RWPE2 (cell line): Measurements from ENCODE around the gene DDOST.

Source experiments
- ATAC-seq: fragments of 200-7000 bp; cut with Tn5 transposase; 3 replicates; pipeline ENCODE4 v1.9.1; 2021; ENCODE audit warnings: low read depth
- DNase-seq: peaks from one replicate; pipeline ENCODE4 v3.0.0-alpha.2; 2020; ENCODE audit warnings: low spot score
- H3K27ac ChIP-seq: fragments of 450-650 bp; 2 replicates; pipeline ENCODE4 v1.5.1; 2017; ENCODE audit warnings: mild to moderate bottlenecking; ENCODE audit not compliant: poor library complexity, severe bottlenecking
- H3K27me3 ChIP-seq: fragments of 250-450 bp; sonication (Bioruptor Pico); 2 replicates; pipeline ENCODE4 v1.5.1; 2021; ENCODE audit warnings: mild to moderate bottlenecking, moderate library complexity; ENCODE audit not compliant: insufficient read depth, poor library complexity, severe bottlenecking
- H3K36me3 ChIP-seq: fragments of 250-450 bp; sonication (Bioruptor Pico); 2 replicates; pipeline ENCODE4 v1.5.1; 2020; ENCODE audit warnings: low read depth, mild to moderate bottlenecking, moderate library complexity
- H3K4me1 ChIP-seq: fragments of 250-450 bp; sonication (Bioruptor Pico); 2 replicates; pipeline ENCODE4 v1.5.1; 2021; ENCODE audit warnings: mild to moderate bottlenecking, moderate library complexity; ENCODE audit not compliant: insufficient read depth, poor library complexity, severe bottlenecking
- H3K4me3 ChIP-seq: fragments of 250-450 bp; sonication (Bioruptor Pico); 2 replicates; pipeline ENCODE4 v1.5.1; 2021; ENCODE audit warnings: mild to moderate bottlenecking, moderate library complexity; ENCODE audit not compliant: severe bottlenecking
- H3K9me3 ChIP-seq: fragments of 250-450 bp; sonication (Bioruptor Pico); 2 replicates; pipeline ENCODE4 v1.5.1; 2021; ENCODE audit warnings: mild to moderate bottlenecking, moderate library complexity; ENCODE audit not compliant: severe bottlenecking
- TF ChIP-seq, protein P1 (sequence below): fragments of 450-650 bp; IDR thresholded peaks from one replicate; pipeline ENCODE4 v1.5.1; 2017; ENCODE audit warnings: mild to moderate bottlenecking, moderate library complexity; ENCODE audit not compliant: poor library complexity, severe bottlenecking

Gene DDOST

DNA sequence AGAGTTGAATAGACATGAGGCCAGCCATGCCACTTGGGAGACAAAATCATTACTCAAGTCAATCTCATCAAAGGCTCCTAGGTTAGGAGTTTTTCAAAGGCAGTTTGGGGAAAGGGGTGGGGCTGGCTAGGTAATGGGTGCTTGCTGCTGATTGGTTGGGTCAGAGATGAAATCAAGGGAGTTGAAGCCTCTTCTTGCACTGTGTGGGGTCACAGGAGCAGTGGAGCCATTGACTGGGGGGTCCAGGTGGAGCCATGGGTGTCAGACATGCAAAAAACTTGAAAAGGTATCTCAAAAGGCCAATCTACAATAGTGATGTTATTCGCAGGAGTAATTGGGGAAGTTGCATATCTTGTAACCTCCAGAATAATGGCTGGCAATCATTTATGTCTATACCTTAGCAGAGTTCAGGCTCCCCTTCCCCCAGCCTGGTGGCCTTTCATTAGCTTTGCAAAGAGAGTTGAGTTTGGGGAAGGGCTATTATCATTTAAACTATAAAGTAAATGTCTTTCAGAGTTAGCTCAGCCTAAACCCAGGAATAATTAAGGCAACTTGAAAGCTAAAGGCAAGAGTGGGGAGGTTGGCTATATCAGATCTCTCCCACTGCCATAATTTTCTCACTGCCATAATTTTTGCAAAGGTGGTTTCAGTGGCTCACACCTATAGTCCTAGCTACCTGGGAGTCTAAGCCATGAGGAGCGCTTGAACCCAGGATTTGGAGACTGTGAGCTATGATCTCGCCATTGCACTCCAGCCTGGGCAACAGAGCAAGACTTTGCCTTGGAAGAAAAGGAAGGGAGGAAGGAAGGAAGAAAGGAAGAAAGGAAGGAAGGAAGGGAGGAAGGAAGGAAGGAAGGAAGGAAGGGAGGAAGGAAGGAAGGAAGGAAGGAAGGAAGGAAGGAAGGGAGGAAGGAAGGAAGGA lies 35.7 kb downstream of the DDOST start:
- Histone ChIP-seq H3K4me3 (no peak overlapping the region), H3K4me1 (no peaks in the 10 kb centered on the region), H3K27me3 (no peaks in the 10 kb centered on the region), H3K9me3 (no peaks in the 10 kb centered on the region), H3K36me3 (no peaks in the 10 kb centered on the region), H3K27ac (no peak overlapping the region)
- TF ChIP-seq, protein P1, sequence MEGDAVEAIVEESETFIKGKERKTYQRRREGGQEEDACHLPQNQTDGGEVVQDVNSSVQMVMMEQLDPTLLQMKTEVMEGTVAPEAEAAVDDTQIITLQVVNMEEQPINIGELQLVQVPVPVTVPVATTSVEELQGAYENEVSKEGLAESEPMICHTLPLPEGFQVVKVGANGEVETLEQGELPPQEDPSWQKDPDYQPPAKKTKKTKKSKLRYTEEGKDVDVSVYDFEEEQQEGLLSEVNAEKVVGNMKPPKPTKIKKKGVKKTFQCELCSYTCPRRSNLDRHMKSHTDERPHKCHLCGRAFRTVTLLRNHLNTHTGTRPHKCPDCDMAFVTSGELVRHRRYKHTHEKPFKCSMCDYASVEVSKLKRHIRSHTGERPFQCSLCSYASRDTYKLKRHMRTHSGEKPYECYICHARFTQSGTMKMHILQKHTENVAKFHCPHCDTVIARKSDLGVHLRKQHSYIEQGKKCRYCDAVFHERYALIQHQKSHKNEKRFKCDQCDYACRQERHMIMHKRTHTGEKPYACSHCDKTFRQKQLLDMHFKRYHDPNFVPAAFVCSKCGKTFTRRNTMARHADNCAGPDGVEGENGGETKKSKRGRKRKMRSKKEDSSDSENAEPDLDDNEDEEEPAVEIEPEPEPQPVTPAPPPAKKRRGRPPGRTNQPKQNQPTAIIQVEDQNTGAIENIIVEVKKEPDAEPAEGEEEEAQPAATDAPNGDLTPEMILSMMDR = no peak
- ATAC-seq = no peak
- no peak for DNase-seq

DNA sequence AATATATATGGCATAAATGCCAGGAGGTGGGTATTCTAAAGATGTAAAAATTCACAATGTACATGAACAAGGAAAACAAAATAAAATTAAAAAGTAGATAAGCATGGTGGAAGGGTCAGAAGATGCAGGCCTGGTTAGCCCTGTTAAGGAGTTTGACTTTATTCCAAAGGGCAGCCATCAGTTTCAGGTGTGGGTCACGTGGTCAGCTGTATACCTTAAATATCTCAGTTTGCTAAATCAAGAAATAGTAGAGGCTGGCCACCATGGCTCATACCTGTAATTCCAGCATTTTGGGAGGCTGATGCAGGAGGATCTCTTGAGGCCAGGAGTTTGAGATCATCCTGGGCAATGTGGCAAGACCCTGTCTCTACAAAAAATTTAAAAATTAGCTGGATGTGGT lies 36.5 kb downstream of the DDOST start:
- no peaks in the 10 kb centered on the region for H3K4me1 ChIP-seq
- ATAC-seq (no peak), DNase-seq (no peak)
- TF ChIP-seq, protein P1 = no peak
- no peaks in the 10 kb centered on the region for H3K36me3 ChIP-seq
- no peak overlapping the region for H3K4me3 ChIP-seq
- H3K27ac ChIP-seq = no peak overlapping the region
- no peaks in the 10 kb centered on the region for H3K27me3 ChIP-seq
- H3K9me3 ChIP-seq = no peaks in the 10 kb centered on the region

DNA sequence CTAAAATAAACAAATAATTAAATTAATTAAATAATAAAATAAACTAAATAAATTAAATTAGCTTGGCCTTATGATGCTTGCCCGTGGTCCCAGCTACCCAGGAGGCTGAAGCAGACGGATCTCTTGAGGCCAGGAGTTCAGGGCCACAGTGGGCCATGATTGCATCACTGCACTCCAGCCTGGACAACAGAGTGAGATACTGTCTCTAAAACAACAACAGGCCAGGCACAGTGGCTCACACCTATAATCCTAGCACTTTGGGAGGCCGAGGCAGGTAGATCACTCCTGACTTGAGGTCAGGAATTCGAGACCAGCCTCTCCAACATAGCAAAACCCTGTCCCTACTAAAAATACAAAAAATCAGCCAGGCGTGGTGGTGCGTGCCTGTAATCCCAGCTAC lies 40.2 kb downstream of the DDOST start:
- H3K4me3 ChIP-seq = no peak overlapping the region
- TF ChIP-seq, protein P1 = no peak
- H3K27ac ChIP-seq = no peak overlapping the region
- H3K27me3 ChIP-seq = no peaks in the 10 kb centered on the region
- no peaks in the 10 kb centered on the region for H3K4me1 ChIP-seq
- DNase-seq = no peak
- ATAC-seq = no peak
- no peaks in the 10 kb centered on the region for H3K9me3 ChIP-seq
- H3K36me3 ChIP-seq = peaks cover 4% of the 10 kb centered on the region

DNA sequence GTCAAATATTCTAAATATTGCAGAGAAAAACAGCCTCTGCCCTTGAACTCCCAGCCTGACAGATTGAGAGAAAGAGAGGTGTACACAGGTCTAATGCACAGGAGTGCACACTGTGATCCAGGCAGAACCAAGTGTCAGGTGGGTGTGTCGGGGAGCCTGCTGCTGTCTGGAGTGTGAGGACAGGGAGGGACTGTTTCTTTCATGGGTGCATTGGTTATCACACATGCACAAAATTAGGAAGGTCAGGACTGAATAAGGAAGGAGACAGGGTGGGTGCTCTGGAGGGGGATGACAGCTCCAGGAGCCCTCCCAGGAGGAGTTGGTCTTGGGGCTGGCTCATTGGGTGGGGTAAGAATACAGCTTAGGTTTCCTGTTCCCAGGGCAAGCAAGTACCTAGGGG lies 41.2 kb downstream of the DDOST start:
- ATAC-seq = no peak
- Histone ChIP-seq H3K36me3 (peaks cover 5% of the 10 kb centered on the region), H3K4me1 (no peaks in the 10 kb centered on the region), H3K27ac (no peak overlapping the region), H3K9me3 (no peaks in the 10 kb centered on the region), H3K27me3 (no peaks in the 10 kb centered on the region), H3K4me3 (no peak overlapping the region)
- no peak for DNase-seq
- TF ChIP-seq, protein P1 = no peak

DNA sequence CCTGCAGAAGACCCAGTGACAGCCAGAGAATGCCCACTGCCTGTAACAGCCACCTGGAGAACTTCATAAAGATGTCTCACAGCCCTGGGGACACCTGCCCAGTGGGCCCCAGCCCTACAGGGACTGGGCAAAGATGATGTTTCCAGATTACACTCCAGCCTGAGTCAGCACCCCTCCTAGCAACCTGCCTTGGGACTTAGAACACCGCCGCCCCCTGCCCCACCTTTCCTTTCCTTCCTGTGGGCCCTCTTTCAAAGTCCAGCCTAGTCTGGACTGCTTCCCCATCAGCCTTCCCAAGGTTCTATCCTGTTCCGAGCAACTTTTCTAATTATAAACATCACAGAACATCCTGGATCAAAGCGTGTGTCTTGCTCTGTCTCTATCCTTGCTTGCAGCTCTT lies 42.6 kb downstream of the DDOST start:
- no peak overlapping the region for H3K27ac ChIP-seq
- no peak for DNase-seq
- TF ChIP-seq, protein P1 = no peak
- H3K27me3 ChIP-seq = no peaks in the 10 kb centered on the region
- no peaks in the 10 kb centered on the region for H3K9me3 ChIP-seq
- no peak for ATAC-seq
- H3K36me3 ChIP-seq = peaks cover 11% of the 10 kb centered on the region
- H3K4me3 ChIP-seq = no peak overlapping the region
- peaks cover 9% of the 10 kb centered on the region for H3K4me1 ChIP-seq
